MM.1S (cell line): Measurements from ENCODE around the gene PDZRN3.

Source experiments
- DNase-seq: peaks from one replicate; pipeline ENCODE4 v3.0.0-alpha.2; 2015
- H2AFZ ChIP-seq: fragments of 300-600 bp; sonication (generic); 2 replicates; pipeline ENCODE4 v1.6.0; 2016; ENCODE audit warnings: antibody characterized with exemption, low read length
- H3F3A ChIP-seq: fragments of 300-600 bp; sonication (generic); 2 replicates; pipeline ENCODE4 v1.6.1; 2016; ENCODE audit warnings: mild to moderate bottlenecking, antibody characterized with exemption, low read length, moderate library complexity, mixed read lengths; ENCODE audit not compliant: insufficient read depth
- H3K27ac ChIP-seq: fragments of 300-600 bp; sonication (generic); 2 replicates; pipeline ENCODE4 v1.5.1; 2016; ENCODE audit warnings: mild to moderate bottlenecking, low read length
- H3K27me3 ChIP-seq: fragments of 300-600 bp; sonication (generic); replicated peaks from 2 replicates; pipeline ENCODE4 v1.6.0; 2016; ENCODE audit warnings: low read length; ENCODE audit not compliant: insufficient read depth
- H3K36me3 ChIP-seq: fragments of 300-600 bp; sonication (generic); replicated peaks from 2 replicates; pipeline ENCODE4 v1.6.1; 2016; ENCODE audit warnings: mild to moderate bottlenecking, low read length, mixed read lengths; ENCODE audit not compliant: insufficient read depth
- H3K4me1 ChIP-seq: fragments of 300-600 bp; sonication (generic); 2 replicates; pipeline ENCODE4 v1.6.1; 2016; ENCODE audit warnings: low read length, mixed read lengths
- H3K4me2 ChIP-seq: fragments of 300-600 bp; sonication (generic); 2 replicates; pipeline ENCODE4 v1.6.0; 2016; ENCODE audit warnings: low read depth, low read length
- H3K4me3 ChIP-seq: fragments of 300-600 bp; sonication (generic); 2 replicates; pipeline ENCODE4 v1.5.1; 2016; ENCODE audit warnings: low read length, mixed read lengths
- H3K79me2 ChIP-seq: fragments of 300-600 bp; sonication (generic); 2 replicates; pipeline ENCODE4 v1.6.1; 2016; ENCODE audit warnings: mixed run types, low read length, mixed read lengths
- H3K9ac ChIP-seq: fragments of 300-600 bp; sonication (generic); 2 replicates; pipeline ENCODE4 v1.6.1; 2016; ENCODE audit warnings: low read length, mixed read lengths
- H3K9me2 ChIP-seq: fragments of 300-600 bp; sonication (generic); replicated peaks from 2 replicates; pipeline ENCODE4 v1.6.1; 2016; ENCODE audit warnings: mild to moderate bottlenecking, low read length, mixed read lengths; ENCODE audit not compliant: insufficient read depth
- H3K9me3 ChIP-seq: fragments of 300-600 bp; sonication (generic); replicated peaks from 2 replicates; pipeline ENCODE4 v1.6.1; 2016; ENCODE audit warnings: mild to moderate bottlenecking, low read length, mixed read lengths; ENCODE audit not compliant: insufficient read depth
- H4K20me1 ChIP-seq: fragments of 300-600 bp; sonication (generic); 2 replicates; pipeline ENCODE4 v1.6.1; 2016; ENCODE audit warnings: mild to moderate bottlenecking, low read length, moderate library complexity, mixed read lengths; ENCODE audit not compliant: insufficient read depth
- CTCF ChIP-seq: fragments of 300-600 bp; sonication (generic); IDR thresholded peaks from 2 replicates; pipeline ENCODE4 v1.5.1; 2016; ENCODE audit warnings: antibody characterized with exemption, low read length, mixed read lengths
- EZH2 ChIP-seq: fragments of 300-600 bp; sonication (generic); optimal IDR thresholded peaks from 2 replicates; pipeline ENCODE3; 2017; ENCODE audit warnings: low read depth, mild to moderate bottlenecking, antibody characterized with exemption, low read length, mixed read lengths
- EZH2phosphoT487 ChIP-seq: fragments of 300-600 bp; sonication (generic); IDR thresholded peaks from 2 replicates; pipeline ENCODE4 v1.6.1; 2018; ENCODE audit warnings: antibody characterized with exemption, low read length

PDZRN3 gene

GRCh38 chr3:73479325-73479724, 145.4 kb downstream of the PDZRN3 start:
- Histone ChIP-seq H3F3A (peaks cover 7% of the 10 kb centered on the region), H3K79me2 (no peaks in the 10 kb centered on the region), H3K36me3 (no peaks in the 10 kb centered on the region), H3K4me3 (no peak overlapping the region), H3K9me2 (no peaks in the 10 kb centered on the region), H3K4me1 (peaks cover 23% of the 10 kb centered on the region), H3K9ac (no peak overlapping the region), H3K27me3 (no peaks in the 10 kb centered on the region), H3K9me3 (no peaks in the 10 kb centered on the region), H2AFZ (no peak overlapping the region), H3K4me2 (no peak overlapping the region), H3K27ac (no peak overlapping the region), H4K20me1 (no peaks in the 10 kb centered on the region)
- no peak for DNase-seq
- no peak for TF ChIP-seq EZH2
- TF ChIP-seq EZH2phosphoT487, result no peak

GRCh38 chr3:73478858-73479257, 145.9 kb downstream of the PDZRN3 start:
- H3K4me1 ChIP-seq, result peaks cover 19% of the 10 kb centered on the region
- H2AFZ ChIP-seq, result no peak overlapping the region

GRCh38 chr3:73475717-73476116, 149.0 kb downstream of the PDZRN3 start:
- H3K9me2 ChIP-seq, result no peaks in the 10 kb centered on the region
- peaks cover 10% of the 10 kb centered on the region for H3K4me1 ChIP-seq
- no peak overlapping the region for H2AFZ ChIP-seq
- no peaks in the 10 kb centered on the region for H4K20me1 ChIP-seq
- H3K4me3 ChIP-seq, result no peak overlapping the region
- peak overlapping the region; percentile 4; the same call in 1 of the 2 replicates for H3K4me2 ChIP-seq
- peak; percentile 30 for DNase-seq
- H3K27ac ChIP-seq, result no peak overlapping the region
- TF ChIP-seq CTCF, result no peak
- TF ChIP-seq EZH2, result no peak
- H3K36me3 ChIP-seq, result no peaks in the 10 kb centered on the region
- H3K9ac ChIP-seq, result no peak overlapping the region
- H3K79me2 ChIP-seq, result no peaks in the 10 kb centered on the region
- no peaks in the 10 kb centered on the region for H3F3A ChIP-seq
- H3K27me3 ChIP-seq, result no peaks in the 10 kb centered on the region
- no peaks in the 10 kb centered on the region for H3K9me3 ChIP-seq

More at GRCh38 chr3:73478858-73479257, 145.9 kb downstream of the PDZRN3 start:
- H3K79me2 ChIP-seq, result no peaks in the 10 kb centered on the region
- no peak for DNase-seq
- H3K27ac ChIP-seq, result no peak overlapping the region
- H3K9ac ChIP-seq, result no peak overlapping the region
- no peaks in the 10 kb centered on the region for H3K27me3 ChIP-seq
- no peaks in the 10 kb centered on the region for H4K20me1 ChIP-seq
- no peak overlapping the region for H3K4me3 ChIP-seq
- H3K9me3 ChIP-seq, result no peaks in the 10 kb centered on the region
- H3K9me2 ChIP-seq, result no peaks in the 10 kb centered on the region
- peaks cover 3% of the 10 kb centered on the region; the same call in 1 of the 2 replicates for H3F3A ChIP-seq
- no peaks in the 10 kb centered on the region for H3K36me3 ChIP-seq
- TF ChIP-seq EZH2phosphoT487 (no peak), EZH2 (no peak), CTCF (no peak)
- no peak overlapping the region for H3K4me2 ChIP-seq

- DNase-seq, result no peak
- H3K9ac ChIP-seq, result no peak overlapping the region
- H3K4me1 ChIP-seq, result peaks cover 10% of the 10 kb centered on the region
- no peak overlapping the region for H3K4me3 ChIP-seq
- H3K27me3 ChIP-seq, result no peaks in the 10 kb centered on the region
- no peaks in the 10 kb centered on the region for H3K9me3 ChIP-seq
- peak overlapping the region; percentile 4; the same call in 1 of the 2 replicates for H3K4me2 ChIP-seq
- H3K9me2 ChIP-seq, result no peaks in the 10 kb centered on the region
- no peaks in the 10 kb centered on the region for H3K79me2 ChIP-seq
- H4K20me1 ChIP-seq, result no peaks in the 10 kb centered on the region
- H3K36me3 ChIP-seq, result no peaks in the 10 kb centered on the region
- TF ChIP-seq CTCF (no peak), EZH2 (no peak), EZH2phosphoT487 (no peak)
- no peak overlapping the region for H3K27ac ChIP-seq
- no peak overlapping the region for H2AFZ ChIP-seq
- no peaks in the 10 kb centered on the region for H3F3A ChIP-seq
Observed at GRCh38 chr3:73475175-73475574, 149.6 kb downstream of the PDZRN3 start.
